ENCODE results near the gene CENPA. TPM values are rescaled to one million over a fixed set of nuclear protein-coding genes. Genes with fewer than 3 reads are reported as not detected.

CENPA gene
- total RNA-seq, 1 experiment from 2014 or later = 55.0 TPM

GRCh38 chr2:26769089-26769761 lies 16.6 kb upstream of the CENPA start:
- ChIA-PET CTCF (interaction anchor here (1.2 kb wide), 1 partner anchor 153 kb away, joined by 3 read pairs; no protein-coding TSS in a partner anchor), POLR2A (interaction anchor here (0.6 kb wide), 1 partner anchor 144 kb away, joined by 15 read pairs; no protein-coding TSS in a partner anchor)
- Histone ChIP-seq H3K4me3 (ENCODE audit: low read depth in 2 of 2, low read length in 2 of 2) (no peak overlapping the region), H3K27ac (ENCODE audit: low read length) (peak overlapping the region; percentile 64), H3K9me3 (ENCODE audit: control insufficient read depth, insufficient read depth, low read depth, low read length) (no peaks in the 10 kb centered on the region), H3K27me3 (ENCODE audit: control insufficient read depth, insufficient read depth, low read length) (no peaks in the 10 kb centered on the region), H3K36me3 (ENCODE audit: control insufficient read depth, insufficient read depth, low read length) (peaks cover 6% of the 10 kb centered on the region; the same call in 1 of the 2 replicates), H3K4me1 (ENCODE audit: control insufficient read depth, insufficient read depth, low read length) (peaks cover 68% of the 10 kb centered on the region)
- DNase-seq (ENCODE audit: low read depth, low spot score) (no peak), ATAC-seq (peak; percentile 14; the same call in 1 of the 2 replicates)
- in situ Hi-C loops (cut with HindIII; ENCODE audit: low pct_unique_long_range_greater_than_20kb, low sequenced_read_pairs) (no loop called here), intact Hi-C loops (cut with micrococcal nuclease; ENCODE audit: unreplicated experiment) (no loop called here)
- TF ChIP-seq CTCF (IDR thresholded peaks at IDR 0.05) (no peak), POLR2AphosphoS5 (IDR thresholded peaks at IDR 0.05; ENCODE audit: low read depth, low read length) (no peak), SIN3A (IDR thresholded peaks at IDR 0.05; ENCODE audit: borderline replicate concordance, insufficient read depth, low read depth, low read length) (no peak), REST (IDR thresholded peaks at IDR 0.05; ENCODE audit: insufficient read depth in 1 of 2, low read depth in 2 of 2, low read length in 1 of 2) (no peak), TCF7L2 (IDR thresholded peaks at IDR 0.05; ENCODE audit: low read depth, low read length) (no peak)
- no TSS peak for BruUV-seq (replicated peaks)

- intact Hi-C loops (cut with micrococcal nuclease; ENCODE audit: unreplicated experiment) = no loop called here
- DNase-seq (ENCODE audit: low read depth, low spot score) (no peak), ATAC-seq (peak; percentile 59)
- Histone ChIP-seq H3K4me1 (ENCODE audit: control insufficient read depth, insufficient read depth, low read length) (peaks cover 59% of the 10 kb centered on the region), H3K27ac (ENCODE audit: low read length) (peak overlapping the region; percentile 86), H3K4me3 (ENCODE audit: low read depth in 2 of 2, low read length in 2 of 2) (no peak overlapping the region), H3K9me3 (ENCODE audit: control insufficient read depth, insufficient read depth, low read depth, low read length) (no peaks in the 10 kb centered on the region), H3K36me3 (ENCODE audit: control insufficient read depth, insufficient read depth, low read length) (no peaks in the 10 kb centered on the region; the same call in 1 of the 2 replicates), H3K27me3 (ENCODE audit: control insufficient read depth, insufficient read depth, low read length) (no peaks in the 10 kb centered on the region)
- TF ChIP-seq TCF7L2 (IDR thresholded peaks at IDR 0.05; ENCODE audit: low read depth, low read length) (no peak), SIN3A (IDR thresholded peaks at IDR 0.05; ENCODE audit: borderline replicate concordance, insufficient read depth, low read depth, low read length) (no peak), POLR2AphosphoS5 (IDR thresholded peaks at IDR 0.05; ENCODE audit: low read depth, low read length) (peak; percentile 41; the same call in 1 of the 2 replicates)
- in situ Hi-C loops (cut with HindIII; ENCODE audit: low pct_unique_long_range_greater_than_20kb, low sequenced_read_pairs) = no loop called here
- ChIA-PET POLR2A (interaction anchor here (0.7 kb wide), 1 partner anchor 1097 kb away, joined by 3 read pairs; no protein-coding TSS in a partner anchor), CTCF (no interaction called here)
- BruUV-seq (replicated peaks) = no TSS peak
Measured at GRCh38 chr2:26770986-26771586, 14.8 kb upstream of the CENPA start.
